WTC11 (cell line): ENCODE measurements around the gene ADRB2.

Experiments
- CBFB ChIP-seq: sonication (generic); formaldehyde crosslinking; IDR thresholded peaks from 2 replicates; pipeline ENCODE4 v1.8.1; 2022; ENCODE audit warnings: mild to moderate bottlenecking, low read depth, missing genetic modification reagents
- CTCF ChIP-seq: fragments of 200-600 bp; IDR thresholded peaks from 2 replicates; pipeline ENCODE4 v1.8.0; 2022; ENCODE audit warnings: antibody characterized with exemption
- ESRRA ChIP-seq: sonication (generic); formaldehyde crosslinking; IDR thresholded peaks from 2 replicates; pipeline ENCODE4 v1.8.1; 2022; ENCODE audit warnings: mild to moderate bottlenecking, missing genetic modification reagents, borderline replicate concordance
- FOXP1 ChIP-seq: sonication (generic); formaldehyde crosslinking; IDR thresholded peaks from 2 replicates; pipeline ENCODE4 v1.8.0; 2022; ENCODE audit warnings: missing genetic modification reagents, mild to moderate bottlenecking, moderate library complexity, borderline replicate concordance
- NR3C1 ChIP-seq: sonication (generic); formaldehyde crosslinking; conservative IDR thresholded peaks from 2 replicates; pipeline ENCODE4 v1.8.1; 2023; ENCODE audit warnings: low read depth, mild to moderate bottlenecking, missing genetic modification reagents
- PRDM15 ChIP-seq: sonication (generic); formaldehyde crosslinking; IDR thresholded peaks from 2 replicates; pipeline ENCODE4 v1.8.0; 2022; ENCODE audit warnings: missing genetic modification reagents
- PREB ChIP-seq: sonication (generic); formaldehyde crosslinking; IDR thresholded peaks from 2 replicates; pipeline ENCODE4 v1.8.1; 2022; ENCODE audit warnings: mild to moderate bottlenecking, missing genetic modification reagents, moderate library complexity, borderline replicate concordance
- RELA ChIP-seq: sonication (generic); formaldehyde crosslinking; IDR thresholded peaks from 2 replicates; pipeline ENCODE4 v1.8.1; 2022; ENCODE audit warnings: missing genetic modification reagents, mild to moderate bottlenecking, borderline replicate concordance
- TCF7 ChIP-seq: sonication (generic); formaldehyde crosslinking; IDR thresholded peaks from 2 replicates; pipeline ENCODE4 v1.8.0; 2022; ENCODE audit warnings: mild to moderate bottlenecking, low read depth, missing genetic modification reagents, moderate library complexity
- TEAD4 ChIP-seq: sonication (generic); formaldehyde crosslinking; IDR thresholded peaks from 2 replicates; pipeline ENCODE4 v1.8.0; 2022; ENCODE audit warnings: mild to moderate bottlenecking, missing genetic modification reagents
- ZBTB21 ChIP-seq: sonication (generic); formaldehyde crosslinking; IDR thresholded peaks from 2 replicates; pipeline ENCODE4 v1.8.1; 2023; ENCODE audit warnings: mild to moderate bottlenecking, missing genetic modification reagents, borderline replicate concordance
- ZNF263 ChIP-seq: sonication (generic); formaldehyde crosslinking; IDR thresholded peaks from 2 replicates; pipeline ENCODE4 v1.8.1; 2022; ENCODE audit warnings: low read depth, mild to moderate bottlenecking, moderate library complexity, missing genetic modification reagents
- ZNF396 ChIP-seq: fragments of 250-450 bp; sonication (Bioruptor Pico); IDR thresholded peaks from 2 replicates; pipeline ENCODE4 v1.8.0; 2021; ENCODE audit warnings: mild to moderate bottlenecking, moderate library complexity, borderline replicate concordance

- TF ChIP-seq FOXP1 (CRISPR knock-in tag) (no peak), PRDM15 (CRISPR knock-in tag) (no peak), CTCF (no peak), NR3C1 (CRISPR knock-in tag) (no peak), CBFB (CRISPR knock-in tag) (no peak), TEAD4 (CRISPR knock-in tag) (no peak), ESRRA (CRISPR knock-in tag) (no peak), PREB (no peak), RELA (CRISPR knock-in tag) (no peak), ZNF263 (CRISPR knock-in tag) (no peak), ZBTB21 (CRISPR knock-in tag) (no peak), TCF7 (CRISPR knock-in tag) (no peak), ZNF396 (no peak)
Measured at GRCh38 chr5:148810823-148811222, 15.6 kb upstream of the ADRB2 start.
